GM23338 (cell line): Measurements from ENCODE around the gene KRTAP10-6. TPM values are rescaled to one million over a fixed set of nuclear protein-coding genes. Genes with fewer than 3 reads are reported as not detected.
A peak's percentile ranks its signal among the peaks of the same experiment; 100 is the strongest.

Experiments
- ATAC-seq: fragments of 200-7000 bp; cut with Tn5 transposase; 3 replicates; pipeline ENCODE4 v1.9.1; 2020
- DNase-seq: peaks from one replicate; pipeline ENCODE4 v3.0.0-alpha.2; 2015; ENCODE audit warnings: low spot score
- H2AFZ ChIP-seq: fragments of 200-600 bp; sonication (generic); 2 replicates; pipeline ENCODE4 v1.8.0; 2016; ENCODE audit warnings: antibody characterized with exemption, mild to moderate bottlenecking, moderate library complexity
- H3F3A ChIP-seq: fragments of 200-600 bp; sonication (generic); replicated peaks from 2 replicates; pipeline ENCODE4 v1.8.0; 2017; ENCODE audit warnings: antibody characterized with exemption, mixed run types, low read depth
- H3K27ac ChIP-seq: fragments of 200-600 bp; sonication (generic); 2 replicates; pipeline ENCODE4 v1.6.1; 2016; ENCODE audit warnings: low read depth
- H3K27me3 ChIP-seq: fragments of 200-600 bp; sonication (generic); 2 replicates; pipeline ENCODE4 v1.8.0; 2016; ENCODE audit warnings: mild to moderate bottlenecking, mixed run types, moderate library complexity; ENCODE audit not compliant: insufficient read depth
- H3K36me3 ChIP-seq: fragments of 200-600 bp; sonication (generic); 2 replicates; pipeline ENCODE4 v1.8.0; 2016; ENCODE audit warnings: mild to moderate bottlenecking; ENCODE audit not compliant: insufficient read depth
- H3K4me1 ChIP-seq: fragments of 200-600 bp; sonication (generic); 2 replicates; pipeline ENCODE4 v1.8.0; 2016; ENCODE audit warnings: mild to moderate bottlenecking, moderate library complexity; ENCODE audit not compliant: insufficient read depth
- H3K4me2 ChIP-seq: fragments of 200-600 bp; sonication (generic); 2 replicates; pipeline ENCODE4 v1.7.1; 2017; ENCODE audit warnings: mixed run types
- H3K4me3 ChIP-seq: fragments of 200-600 bp; sonication (generic); 2 replicates; pipeline ENCODE4 v1.6.1; 2016; ENCODE audit warnings: mixed run types
- H3K79me2 ChIP-seq: fragments of 200-600 bp; sonication (generic); replicated peaks from 2 replicates; pipeline ENCODE4 v1.8.0; 2017; ENCODE audit warnings: mild to moderate bottlenecking; ENCODE audit not compliant: insufficient read depth
- H3K9me2 ChIP-seq: fragments of 200-600 bp; sonication (generic); 2 replicates; pipeline ENCODE4 v1.8.0; 2017; ENCODE audit not compliant: insufficient read depth
- H4K20me1 ChIP-seq: fragments of 200-600 bp; sonication (generic); replicated peaks from 2 replicates; pipeline ENCODE4 v1.8.0; 2017; ENCODE audit warnings: mild to moderate bottlenecking; ENCODE audit not compliant: insufficient read depth
- H3K27ac Mint-ChIP-seq: 2 replicates; pipeline ENCODE4 v1.8.0; 2020; ENCODE audit warnings: inconsistent platforms, mild to moderate bottlenecking, moderate library complexity, mixed read lengths
- H3K27me3 Mint-ChIP-seq: 3 replicates; pipeline ENCODE4 v1.8.0; 2022; ENCODE audit warnings: low read depth, mild to moderate bottlenecking, moderate library complexity, mixed read lengths, inconsistent platforms; ENCODE audit not compliant: insufficient read depth, poor library complexity
- H3K36me3 Mint-ChIP-seq: 3 replicates; pipeline ENCODE4 v1.8.0; 2021; ENCODE audit warnings: low read depth, mild to moderate bottlenecking, inconsistent platforms, moderate library complexity, mixed read lengths
- H3K4me1 Mint-ChIP-seq: 3 replicates; pipeline ENCODE4 v1.8.0; 2020; ENCODE audit warnings: mild to moderate bottlenecking, inconsistent platforms, mixed read lengths
- H3K4me3 Mint-ChIP-seq: 3 replicates; pipeline ENCODE4 v1.8.0; 2021; ENCODE audit warnings: moderate library complexity, mild to moderate bottlenecking, inconsistent platforms, mixed read lengths
- H3K9me3 Mint-ChIP-seq: 3 replicates; pipeline ENCODE4 v1.8.0; 2020; ENCODE audit warnings: moderate library complexity, mild to moderate bottlenecking, inconsistent platforms, mixed read lengths
- CREB1 ChIP-seq: fragments of 250-450 bp; sonication (Bioruptor Pico); IDR thresholded peaks from 2 replicates; pipeline ENCODE4 v1.5.0; 2020; ENCODE audit warnings: low read depth, mild to moderate bottlenecking, moderate library complexity
- EZH2 ChIP-seq: fragments of 200-600 bp; sonication (generic); IDR thresholded peaks from one replicate; pipeline ENCODE4 v1.8.0; 2017; ENCODE audit warnings: antibody characterized with exemption, mild to moderate bottlenecking, low read depth; ENCODE audit not compliant: unreplicated experiment
- EZH2phosphoT487 ChIP-seq: fragments of 200-600 bp; sonication (generic); IDR thresholded peaks from one replicate; pipeline ENCODE4 v1.8.1; 2018; ENCODE audit warnings: antibody characterized with exemption; ENCODE audit not compliant: unreplicated experiment
- JUNB ChIP-seq: IDR thresholded peaks from one replicate; pipeline ENCODE4 v1.6.1; 2016; ENCODE audit warnings: antibody characterized with exemption; ENCODE audit not compliant: unreplicated experiment
- NANOG ChIP-seq: IDR thresholded peaks from 2 replicates; pipeline ENCODE4 v1.6.1; 2016; ENCODE audit warnings: antibody characterized with exemption, borderline replicate concordance
- POLR2AphosphoS5 ChIP-seq: IDR thresholded peaks from 2 replicates; pipeline ENCODE4 v1.6.1; 2016; ENCODE audit warnings: antibody characterized with exemption, low read depth
- STAT1 ChIP-seq: IDR thresholded peaks from one replicate; pipeline ENCODE4 v1.6.1; 2016; ENCODE audit warnings: antibody characterized with exemption; ENCODE audit not compliant: unreplicated experiment
- ZNF114 ChIP-seq: fragments of 250-450 bp; sonication (Bioruptor Pico); IDR thresholded peaks from 2 replicates; pipeline ENCODE4 v1.5.0; 2020; ENCODE audit warnings: mild to moderate bottlenecking, moderate library complexity
- ZNF331 ChIP-seq: fragments of 250-450 bp; sonication (Bioruptor Pico); IDR thresholded peaks from 2 replicates; pipeline ENCODE4 v1.5.0; 2020; ENCODE audit warnings: low read depth, mild to moderate bottlenecking, moderate library complexity
- polyA plus RNA-seq: library from polyadenylated mRNA; unstranded; fragments of >200 nt; fragmentation: Nextera tagmentation; extraction: Ambion mirVana; gene quantifications from 2 replicates; pipeline ENCODE4 v1.2.1, GENCODE V29; 2016
- total RNA-seq: library from RNA; depleted of rRNA; stranded (reverse); fragments of >200 nt; shearing (Covaris generic); gene quantifications from 2 replicates; pipeline ENCODE4 v1.2.3, GENCODE V29; 2014
- TF ChIP-seq, protein P1 (sequence below), 2 experiments: fragments of 200-600 bp in 1 of 2; sonication (generic) in 1 of 2; conservative IDR thresholded peaks; 2 replicates each; pipeline versions ENCODE4 v1.5.1 to v1.6.1; 2016 to 2017; ENCODE audit warnings: antibody characterized with exemption in 2 of 2, low read depth in 2 of 2, mild to moderate bottlenecking in 2 of 2, moderate library complexity in 1 of 2
- TF ChIP-seq, protein P2 (sequence below): IDR thresholded peaks from 2 replicates; pipeline ENCODE4 v1.6.1; 2016; ENCODE audit warnings: antibody characterized with exemption
- TF ChIP-seq, protein P3 (sequence below): IDR thresholded peaks from one replicate; pipeline ENCODE4 v1.6.1; 2018; ENCODE audit warnings: antibody characterized with exemption; ENCODE audit not compliant: unreplicated experiment

KRTAP10-6 gene
- total and polyA plus RNA-seq, 2 experiments from 2014 or later = not detected

DNA sequence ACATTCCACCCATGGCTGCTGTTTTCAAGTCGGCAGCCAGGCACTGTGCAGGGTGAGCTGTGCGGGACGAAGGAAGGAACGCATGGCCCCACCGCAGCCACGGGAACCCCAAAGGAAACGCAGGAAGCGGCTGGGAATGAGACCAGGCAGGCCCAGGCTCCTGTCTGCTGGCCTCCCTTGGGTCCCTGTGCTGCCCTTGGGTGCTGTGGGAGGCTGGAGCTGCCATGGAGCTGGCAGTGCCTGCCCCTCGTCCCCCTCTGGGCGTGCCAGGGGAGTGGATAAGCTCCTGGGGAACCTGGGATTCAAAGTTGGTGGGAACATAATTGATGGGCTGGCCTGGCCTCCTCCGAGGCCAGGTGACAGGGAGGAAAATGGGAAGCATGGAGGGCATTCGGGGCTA, 24.0 kb downstream of the KRTAP10-6 start:
- no peak overlapping the region for H3K27ac ChIP-seq
- H3K36me3 ChIP-seq = no peaks in the 10 kb centered on the region
- H3K27me3 ChIP-seq = no peaks in the 10 kb centered on the region
- H3K27me3 Mint-ChIP-seq = peaks cover 13% of the 10 kb centered on the region
- no peaks in the 10 kb centered on the region for H4K20me1 ChIP-seq
- DNase-seq = no peak
- H2AFZ ChIP-seq = 0 out of 2 replicates have a peak overlapping the region, but pooled peaks have one; percentile 56
- H3K9me2 ChIP-seq = no peaks in the 10 kb centered on the region
- no peaks in the 10 kb centered on the region for H3F3A ChIP-seq
- no peak overlapping the region for H3K4me3 ChIP-seq
- no peak overlapping the region for H3K4me2 ChIP-seq
- no peak overlapping the region for H3K27ac Mint-ChIP-seq
- no peaks in the 10 kb centered on the region; the same call in 2 of the 3 replicates for H3K4me1 Mint-ChIP-seq
- H3K9me3 Mint-ChIP-seq = peaks cover 25% of the 10 kb centered on the region
- H3K4me1 ChIP-seq = no peaks in the 10 kb centered on the region
- peaks cover 4% of the 10 kb centered on the region; the same call in 2 of the 3 replicates for H3K36me3 Mint-ChIP-seq
- no peak overlapping the region for H3K4me3 Mint-ChIP-seq
- TF ChIP-seq, protein P1, sequence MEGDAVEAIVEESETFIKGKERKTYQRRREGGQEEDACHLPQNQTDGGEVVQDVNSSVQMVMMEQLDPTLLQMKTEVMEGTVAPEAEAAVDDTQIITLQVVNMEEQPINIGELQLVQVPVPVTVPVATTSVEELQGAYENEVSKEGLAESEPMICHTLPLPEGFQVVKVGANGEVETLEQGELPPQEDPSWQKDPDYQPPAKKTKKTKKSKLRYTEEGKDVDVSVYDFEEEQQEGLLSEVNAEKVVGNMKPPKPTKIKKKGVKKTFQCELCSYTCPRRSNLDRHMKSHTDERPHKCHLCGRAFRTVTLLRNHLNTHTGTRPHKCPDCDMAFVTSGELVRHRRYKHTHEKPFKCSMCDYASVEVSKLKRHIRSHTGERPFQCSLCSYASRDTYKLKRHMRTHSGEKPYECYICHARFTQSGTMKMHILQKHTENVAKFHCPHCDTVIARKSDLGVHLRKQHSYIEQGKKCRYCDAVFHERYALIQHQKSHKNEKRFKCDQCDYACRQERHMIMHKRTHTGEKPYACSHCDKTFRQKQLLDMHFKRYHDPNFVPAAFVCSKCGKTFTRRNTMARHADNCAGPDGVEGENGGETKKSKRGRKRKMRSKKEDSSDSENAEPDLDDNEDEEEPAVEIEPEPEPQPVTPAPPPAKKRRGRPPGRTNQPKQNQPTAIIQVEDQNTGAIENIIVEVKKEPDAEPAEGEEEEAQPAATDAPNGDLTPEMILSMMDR (conservative IDR thresholded peaks at IDR 0.05; ENCODE audit: low read depth in 2 of 2) = no peak
- peak; percentile 46; the same call in 2 of the 3 replicates for ATAC-seq
- H3K79me2 ChIP-seq = no peaks in the 10 kb centered on the region

DNA sequence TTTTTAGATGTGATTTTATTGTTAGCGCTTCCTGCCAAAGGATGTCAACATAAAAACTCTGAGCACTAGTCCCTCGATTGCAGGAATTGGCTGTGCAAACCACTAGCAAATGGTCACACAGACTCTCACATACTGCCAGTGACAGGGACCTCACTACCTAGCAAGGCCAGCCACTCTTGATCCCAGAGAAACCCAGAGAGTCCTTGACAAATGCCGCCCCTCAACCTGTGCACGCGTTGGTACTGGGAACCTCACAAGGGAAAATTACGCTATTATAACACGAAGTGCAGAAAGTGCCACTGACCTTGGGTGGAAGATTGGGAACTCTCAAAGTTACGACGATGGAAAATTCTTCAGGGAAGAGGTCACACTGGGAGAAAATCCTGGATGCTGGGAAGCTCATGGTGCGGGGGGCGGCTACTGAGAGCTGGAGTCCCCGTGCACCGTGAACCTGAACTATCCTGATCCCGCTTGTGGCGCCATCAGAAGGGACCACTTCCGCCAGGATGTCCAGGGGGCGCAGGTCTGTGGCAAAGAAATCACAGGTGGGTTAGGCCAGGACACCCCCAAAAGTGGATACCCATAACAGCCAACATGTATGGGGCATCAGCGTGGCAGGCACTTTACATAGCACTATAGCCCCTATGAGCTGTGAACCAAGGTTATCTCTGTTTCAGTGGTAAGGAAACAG, 24.7 kb downstream of the KRTAP10-6 start:
- H3K4me2 ChIP-seq = no peak overlapping the region
- no peak overlapping the region for H3K4me3 ChIP-seq
- H3K27ac ChIP-seq = no peak overlapping the region
- no peaks in the 10 kb centered on the region for H3K36me3 ChIP-seq
- no peaks in the 10 kb centered on the region for H3F3A ChIP-seq
- no peak overlapping the region for H3K4me3 Mint-ChIP-seq
- DNase-seq = no peak
- H2AFZ ChIP-seq = peak overlapping the region; percentile 56; the same call in 1 of the 2 replicates
- peaks cover 10% of the 10 kb centered on the region for H3K27me3 Mint-ChIP-seq
- H3K4me1 ChIP-seq = no peaks in the 10 kb centered on the region
- no peaks in the 10 kb centered on the region for H4K20me1 ChIP-seq
- H3K4me1 Mint-ChIP-seq = no peaks in the 10 kb centered on the region
- H3K9me2 ChIP-seq = no peaks in the 10 kb centered on the region
- TF ChIP-seq, protein P2, sequence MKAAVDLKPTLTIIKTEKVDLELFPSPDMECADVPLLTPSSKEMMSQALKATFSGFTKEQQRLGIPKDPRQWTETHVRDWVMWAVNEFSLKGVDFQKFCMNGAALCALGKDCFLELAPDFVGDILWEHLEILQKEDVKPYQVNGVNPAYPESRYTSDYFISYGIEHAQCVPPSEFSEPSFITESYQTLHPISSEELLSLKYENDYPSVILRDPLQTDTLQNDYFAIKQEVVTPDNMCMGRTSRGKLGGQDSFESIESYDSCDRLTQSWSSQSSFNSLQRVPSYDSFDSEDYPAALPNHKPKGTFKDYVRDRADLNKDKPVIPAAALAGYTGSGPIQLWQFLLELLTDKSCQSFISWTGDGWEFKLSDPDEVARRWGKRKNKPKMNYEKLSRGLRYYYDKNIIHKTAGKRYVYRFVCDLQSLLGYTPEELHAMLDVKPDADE = no peak
- no peak for TF ChIP-seq EZH2phosphoT487
- no peak overlapping the region for H3K27ac Mint-ChIP-seq
- no peaks in the 10 kb centered on the region for H3K79me2 ChIP-seq
- peaks cover 4% of the 10 kb centered on the region; the same call in 2 of the 3 replicates for H3K36me3 Mint-ChIP-seq
- ATAC-seq = no peak
- H3K9me3 Mint-ChIP-seq = peaks cover 25% of the 10 kb centered on the region
- no peaks in the 10 kb centered on the region for H3K27me3 ChIP-seq

DNA sequence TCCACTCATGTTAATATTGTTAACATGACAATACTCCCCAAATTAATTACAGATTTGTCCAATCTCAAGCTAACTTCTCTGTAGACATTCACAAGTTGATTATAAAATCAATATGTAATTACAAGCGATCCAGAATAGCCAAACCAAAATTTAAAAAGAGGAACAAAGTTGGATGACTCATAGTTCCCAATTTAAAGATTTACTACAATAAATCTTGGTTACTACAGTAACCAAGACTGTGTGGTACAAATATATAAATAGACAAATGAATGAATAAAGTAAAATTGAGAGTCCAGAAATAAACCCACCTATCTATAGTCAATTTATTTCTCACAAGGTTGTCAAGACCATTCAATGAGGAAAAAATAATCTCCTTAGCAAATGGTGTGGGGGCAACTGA, 25.9 kb downstream of the KRTAP10-6 start:
- no peak for DNase-seq
- Mint-ChIP-seq H3K4me1 (no peaks in the 10 kb centered on the region), H3K36me3 (peaks cover 1% of the 10 kb centered on the region; the same call in 2 of the 3 replicates), H3K27me3 (peaks cover 8% of the 10 kb centered on the region), H3K27ac (no peak overlapping the region), H3K4me3 (no peak overlapping the region), H3K9me3 (peaks cover 15% of the 10 kb centered on the region)
- Histone ChIP-seq H2AFZ (no peak overlapping the region), H3K79me2 (no peaks in the 10 kb centered on the region), H3K27ac (no peak overlapping the region), H4K20me1 (no peaks in the 10 kb centered on the region), H3K9me2 (no peaks in the 10 kb centered on the region), H3K36me3 (no peaks in the 10 kb centered on the region), H3K27me3 (no peaks in the 10 kb centered on the region), H3K4me1 (no peaks in the 10 kb centered on the region), H3K4me3 (no peak overlapping the region), H3F3A (no peaks in the 10 kb centered on the region), H3K4me2 (no peak overlapping the region)
- no peak for ATAC-seq
- TF ChIP-seq POLR2AphosphoS5 (no peak), STAT1 (no peak), ZNF114 (CRISPR knock-in tag) (no peak), EZH2 (no peak), JUNB (no peak), NANOG (no peak), ZNF331 (CRISPR knock-in tag) (no peak), CREB1 (CRISPR knock-in tag) (no peak)
- TF ChIP-seq, protein P3, sequence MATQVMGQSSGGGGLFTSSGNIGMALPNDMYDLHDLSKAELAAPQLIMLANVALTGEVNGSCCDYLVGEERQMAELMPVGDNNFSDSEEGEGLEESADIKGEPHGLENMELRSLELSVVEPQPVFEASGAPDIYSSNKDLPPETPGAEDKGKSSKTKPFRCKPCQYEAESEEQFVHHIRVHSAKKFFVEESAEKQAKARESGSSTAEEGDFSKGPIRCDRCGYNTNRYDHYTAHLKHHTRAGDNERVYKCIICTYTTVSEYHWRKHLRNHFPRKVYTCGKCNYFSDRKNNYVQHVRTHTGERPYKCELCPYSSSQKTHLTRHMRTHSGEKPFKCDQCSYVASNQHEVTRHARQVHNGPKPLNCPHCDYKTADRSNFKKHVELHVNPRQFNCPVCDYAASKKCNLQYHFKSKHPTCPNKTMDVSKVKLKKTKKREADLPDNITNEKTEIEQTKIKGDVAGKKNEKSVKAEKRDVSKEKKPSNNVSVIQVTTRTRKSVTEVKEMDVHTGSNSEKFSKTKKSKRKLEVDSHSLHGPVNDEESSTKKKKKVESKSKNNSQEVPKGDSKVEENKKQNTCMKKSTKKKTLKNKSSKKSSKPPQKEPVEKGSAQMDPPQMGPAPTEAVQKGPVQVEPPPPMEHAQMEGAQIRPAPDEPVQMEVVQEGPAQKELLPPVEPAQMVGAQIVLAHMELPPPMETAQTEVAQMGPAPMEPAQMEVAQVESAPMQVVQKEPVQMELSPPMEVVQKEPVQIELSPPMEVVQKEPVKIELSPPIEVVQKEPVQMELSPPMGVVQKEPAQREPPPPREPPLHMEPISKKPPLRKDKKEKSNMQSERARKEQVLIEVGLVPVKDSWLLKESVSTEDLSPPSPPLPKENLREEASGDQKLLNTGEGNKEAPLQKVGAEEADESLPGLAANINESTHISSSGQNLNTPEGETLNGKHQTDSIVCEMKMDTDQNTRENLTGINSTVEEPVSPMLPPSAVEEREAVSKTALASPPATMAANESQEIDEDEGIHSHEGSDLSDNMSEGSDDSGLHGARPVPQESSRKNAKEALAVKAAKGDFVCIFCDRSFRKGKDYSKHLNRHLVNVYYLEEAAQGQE = no peak
- TF ChIP-seq, protein P2 = no peak
